ENCODE measurements around the gene UXS1.

GRCh38 chr2:106089611-106090010 lies 104.5 kb downstream of the UXS1 start:
- TF ChIP-seq CTCF (IDR thresholded peaks at IDR 0.05; ENCODE audit: low read depth, low read length): no peak
- no peak for TF ChIP-seq EZH2phosphoT487 (IDR thresholded peaks at IDR 0.05; ENCODE audit: low read depth)
